Ramos (cell line): ENCODE data around the gene PLEKHA3.
"Not testable (repeated sequence)": the region's sequence is repeated elsewhere in the genome, so short reads cannot be mapped to it uniquely, and the experiment has no call there.

Experiments
- in situ Hi-C: fragments of 300-500 bp; cut with MboI; formaldehyde crosslinking; loops from one replicate; pipeline ENCODE4 v1.14.3; 2022; ENCODE audit warnings: low sequenced_read_pairs; ENCODE audit not compliant: unreplicated experiment

Gene PLEKHA3

GRCh38 chr2:178522950-178523595 is 42.8 kb downstream of the PLEKHA3 start:
- in situ Hi-C loops, result no loop called here

- in situ Hi-C loops, result no loop called here
Measured at GRCh38 chr2:178523596-178524134, 43.4 kb downstream of the PLEKHA3 start.

GRCh38 chr2:178525010-178525409 is 44.8 kb downstream of the PLEKHA3 start:
- in situ Hi-C loops, result not testable (repeated sequence)

- in situ Hi-C loops, result not testable (repeated sequence)
Measured at GRCh38 chr2:178525460-178525859, 45.2 kb downstream of the PLEKHA3 start.

- in situ Hi-C loops, result no loop called here
Measured at GRCh38 chr2:178526256-178526655, 46.0 kb downstream of the PLEKHA3 start.

- in situ Hi-C loops, result no loop called here
Measured at GRCh38 chr2:178527592-178527991, 47.3 kb downstream of the PLEKHA3 start.

- in situ Hi-C loops, result no loop called here
Measured at GRCh38 chr2:178528647-178529046, 48.4 kb downstream of the PLEKHA3 start.

- in situ Hi-C loops, result no loop called here
Measured at GRCh38 chr2:178529194-178529593, 48.9 kb downstream of the PLEKHA3 start.

- in situ Hi-C loops, result no loop called here
Measured at GRCh38 chr2:178530131-178530530, 49.9 kb downstream of the PLEKHA3 start.

GRCh38 chr2:178530625-178531142 is 50.4 kb downstream of the PLEKHA3 start:
- in situ Hi-C loops, result no loop called here

- in situ Hi-C loops, result no loop called here
Measured at GRCh38 chr2:178531168-178531567, 50.9 kb downstream of the PLEKHA3 start.

- in situ Hi-C loops, result no loop called here
Measured at GRCh38 chr2:178536037-178536436, 55.8 kb downstream of the PLEKHA3 start.

GRCh38 chr2:178542161-178542560 is 61.9 kb downstream of the PLEKHA3 start:
- in situ Hi-C loops, result no loop called here

- in situ Hi-C loops, result no loop called here
Measured at GRCh38 chr2:178542569-178542968, 62.3 kb downstream of the PLEKHA3 start.

- in situ Hi-C loops, result no loop called here
Measured at GRCh38 chr2:178550352-178550751, 70.1 kb downstream of the PLEKHA3 start.

- in situ Hi-C loops, result no loop called here
Measured at GRCh38 chr2:178553047-178553446, 72.8 kb downstream of the PLEKHA3 start.
